Natural killer cell (primary cell): ENCODE measurements around the gene UGT1A8. TPM values are rescaled to one million over a fixed set of nuclear protein-coding genes. Genes with fewer than 3 reads are reported as not detected.

Source experiments
- ATAC-seq, 3 donors: fragments of 150-1000 bp in 2 of 3; fragments of 200-7000 bp in 1 of 3; cut with Tn5 transposase; 1 replicate in 1 of 3; 2 replicates in 2 of 3; pipeline ENCODE4 v1.10.0; 2021; ENCODE audit warnings: mild to moderate bottlenecking in 2 of 3, moderate library complexity in 2 of 3
- DNase-seq, 2 donors: peaks; one replicate each; pipeline versions ENCODE4 v3.0.0 to v3.0.0-alpha.2; 2013 to 2021; ENCODE audit warnings: mixed read lengths in 1 of 2
- H3K27ac ChIP-seq: one replicate; pipeline ENCODE4 v1.5.1; 2013; ENCODE audit warnings: mild to moderate bottlenecking, low read length
- H3K27me3 ChIP-seq: one replicate; pipeline ENCODE4 v1.6.1; 2013; ENCODE audit warnings: low read length; ENCODE audit not compliant: control insufficient read depth, insufficient read depth
- H3K36me3 ChIP-seq: one replicate; pipeline ENCODE4 v1.6.1; 2013; ENCODE audit warnings: low read length; ENCODE audit not compliant: control insufficient read depth, insufficient read depth
- H3K4me1 ChIP-seq: one replicate; pipeline ENCODE4 v1.6.1; 2013; ENCODE audit warnings: low read length; ENCODE audit not compliant: control insufficient read depth, insufficient read depth
- H3K4me3 ChIP-seq: one replicate; pipeline ENCODE4 v1.5.1; 2013; ENCODE audit warnings: low read length
- H3K9me3 ChIP-seq: one replicate; pipeline ENCODE4 v1.6.1; 2013; ENCODE audit warnings: low read length; ENCODE audit not compliant: control insufficient read depth, insufficient read depth
- H3K27ac Mint-ChIP-seq, 2 donors: one replicate each; pipeline ENCODE4 v1.8.0; 2022; ENCODE audit warnings: mild to moderate bottlenecking in 2 of 2, mixed read lengths in 2 of 2, moderate library complexity in 1 of 2
- H3K27me3 Mint-ChIP-seq, 2 donors: one replicate each; pipeline ENCODE4 v1.8.0; 2022; ENCODE audit warnings: low read depth in 2 of 2, mixed read lengths in 2 of 2
- H3K36me3 Mint-ChIP-seq: one replicate; pipeline ENCODE4 v1.8.0; 2022; ENCODE audit warnings: mixed read lengths
- H3K4me1 Mint-ChIP-seq, 2 donors: one replicate each; pipeline ENCODE4 v1.8.0; 2022; ENCODE audit warnings: mixed read lengths in 2 of 2
- H3K4me3 Mint-ChIP-seq: one replicate; pipeline ENCODE4 v1.8.0; 2022; ENCODE audit warnings: mild to moderate bottlenecking, moderate library complexity, mixed read lengths
- H3K9me3 Mint-ChIP-seq, 2 donors: one replicate each; pipeline ENCODE4 v1.8.0; 2022; ENCODE audit warnings: mixed read lengths in 2 of 2
- WGBS: methylation state at CpG from one replicate; pipeline ENCODE4 v1.1.7; 2013; ENCODE audit warnings: missing lambda C conversion rate; ENCODE audit not compliant: insufficient coverage; 5-methylcytosine and 5-hydroxymethylcytosine counted together
- intact Hi-C: fragments of 100-400 bp; cut with micrococcal nuclease; formaldehyde crosslinking; loops from one replicate; pipeline ENCODE4 v1.14.2; 2022
- total RNA-seq, 4 donors: library from RNA; stranded (reverse); fragments of 120-200 nt in 1 of 4; gene quantifications; one replicate each; pipeline versions ENCODE4 v1.2.3 to v1.2.4, GENCODE V29; 2013 to 2022
- TF ChIP-seq, protein P1 (sequence below): fragments of 200-600 bp; IDR thresholded peaks from one replicate; pipeline ENCODE4 v1.8.0; 2022; ENCODE audit warnings: antibody characterized with exemption

UGT1A8 gene
- total RNA-seq, 3 donors from 2014 or later (not counting 1 experiment from before 2014, with no cell fraction given) = not detected

DNA sequence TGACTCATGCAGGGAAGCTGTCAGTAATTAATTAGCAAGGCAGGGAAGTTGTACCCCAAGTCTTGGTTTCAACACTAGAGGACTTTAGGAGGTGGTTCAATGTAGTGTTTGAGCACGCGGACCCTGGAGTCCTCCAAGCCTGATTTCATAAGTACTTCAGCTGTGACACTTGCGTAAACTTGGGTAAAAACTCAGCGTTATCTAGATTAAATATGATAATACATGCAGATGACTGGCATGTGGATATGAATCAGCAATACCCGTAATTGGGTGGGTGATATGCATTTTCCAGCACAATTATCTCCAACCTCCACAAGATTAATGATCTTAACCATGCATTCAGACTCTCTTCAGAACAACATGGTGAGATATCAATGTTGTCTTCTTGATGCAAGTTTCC lies 69.5 kb downstream of the UGT1A8 start:
- no peak overlapping the region for H3K27ac Mint-ChIP-seq

DNA sequence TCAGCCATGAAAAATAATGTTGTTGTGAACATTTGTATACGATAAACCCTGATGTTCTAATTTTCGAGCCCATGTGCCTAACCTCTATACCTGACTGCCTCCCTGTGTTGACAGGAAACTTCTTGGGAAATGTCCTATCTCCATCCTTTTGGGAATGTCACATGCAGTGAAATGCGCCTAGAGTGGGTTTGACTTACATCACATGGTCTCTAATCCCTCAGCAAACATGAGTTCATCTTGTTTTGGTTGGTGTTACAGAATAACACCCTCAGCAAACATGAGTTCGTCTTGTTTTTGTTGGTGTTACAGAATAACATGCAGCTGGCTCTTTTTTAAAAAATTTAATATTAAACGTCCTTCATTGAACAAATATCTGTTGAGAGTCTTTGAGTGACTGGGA lies 70.9 kb downstream of the UGT1A8 start:
- WGBS = 84% methylated on average over 5 of the region's 5 CpGs
- Histone ChIP-seq H3K36me3 (no peaks in the 10 kb centered on the region), H3K9me3 (no peaks in the 10 kb centered on the region), H3K27me3 (no peaks in the 10 kb centered on the region), H3K4me1 (no peaks in the 10 kb centered on the region), H3K27ac (no peak overlapping the region), H3K4me3 (no peak overlapping the region)
- DNase-seq (no peak), ATAC-seq (no peak)
- no peaks in the 10 kb centered on the region for H3K36me3 Mint-ChIP-seq
- H3K4me1 Mint-ChIP-seq = no peaks in the 10 kb centered on the region
- peaks cover 11 to 26% of the 10 kb centered on the region in 2 donors for H3K27me3 Mint-ChIP-seq
- no peaks in the 10 kb centered on the region for H3K9me3 Mint-ChIP-seq
- no peak overlapping the region for H3K27ac Mint-ChIP-seq
- intact Hi-C loops = no loop called here
- TF ChIP-seq, protein P1, sequence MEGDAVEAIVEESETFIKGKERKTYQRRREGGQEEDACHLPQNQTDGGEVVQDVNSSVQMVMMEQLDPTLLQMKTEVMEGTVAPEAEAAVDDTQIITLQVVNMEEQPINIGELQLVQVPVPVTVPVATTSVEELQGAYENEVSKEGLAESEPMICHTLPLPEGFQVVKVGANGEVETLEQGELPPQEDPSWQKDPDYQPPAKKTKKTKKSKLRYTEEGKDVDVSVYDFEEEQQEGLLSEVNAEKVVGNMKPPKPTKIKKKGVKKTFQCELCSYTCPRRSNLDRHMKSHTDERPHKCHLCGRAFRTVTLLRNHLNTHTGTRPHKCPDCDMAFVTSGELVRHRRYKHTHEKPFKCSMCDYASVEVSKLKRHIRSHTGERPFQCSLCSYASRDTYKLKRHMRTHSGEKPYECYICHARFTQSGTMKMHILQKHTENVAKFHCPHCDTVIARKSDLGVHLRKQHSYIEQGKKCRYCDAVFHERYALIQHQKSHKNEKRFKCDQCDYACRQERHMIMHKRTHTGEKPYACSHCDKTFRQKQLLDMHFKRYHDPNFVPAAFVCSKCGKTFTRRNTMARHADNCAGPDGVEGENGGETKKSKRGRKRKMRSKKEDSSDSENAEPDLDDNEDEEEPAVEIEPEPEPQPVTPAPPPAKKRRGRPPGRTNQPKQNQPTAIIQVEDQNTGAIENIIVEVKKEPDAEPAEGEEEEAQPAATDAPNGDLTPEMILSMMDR = no peak
- H3K4me3 Mint-ChIP-seq = no peak overlapping the region

More for the DNA sequence above, 69.5 kb downstream of the UGT1A8 start:
- no peak overlapping the region for H3K4me3 Mint-ChIP-seq
- Histone ChIP-seq H3K4me3 (no peak overlapping the region), H3K27ac (no peak overlapping the region), H3K36me3 (no peaks in the 10 kb centered on the region), H3K4me1 (no peaks in the 10 kb centered on the region), H3K27me3 (no peaks in the 10 kb centered on the region), H3K9me3 (no peaks in the 10 kb centered on the region)
- DNase-seq (no peak), ATAC-seq (peak in 1 of 3 donors; percentile 72)
- H3K4me1 Mint-ChIP-seq = no peaks in the 10 kb centered on the region
- H3K27me3 Mint-ChIP-seq = peaks cover 11 to 34% of the 10 kb centered on the region in 2 donors
- TF ChIP-seq, protein P1 = no peak
- 96% methylated on average over 4 of the region's 5 CpGs for WGBS
- intact Hi-C loops = no loop called here
- H3K9me3 Mint-ChIP-seq = no peaks in the 10 kb centered on the region
- no peaks in the 10 kb centered on the region for H3K36me3 Mint-ChIP-seq

DNA sequence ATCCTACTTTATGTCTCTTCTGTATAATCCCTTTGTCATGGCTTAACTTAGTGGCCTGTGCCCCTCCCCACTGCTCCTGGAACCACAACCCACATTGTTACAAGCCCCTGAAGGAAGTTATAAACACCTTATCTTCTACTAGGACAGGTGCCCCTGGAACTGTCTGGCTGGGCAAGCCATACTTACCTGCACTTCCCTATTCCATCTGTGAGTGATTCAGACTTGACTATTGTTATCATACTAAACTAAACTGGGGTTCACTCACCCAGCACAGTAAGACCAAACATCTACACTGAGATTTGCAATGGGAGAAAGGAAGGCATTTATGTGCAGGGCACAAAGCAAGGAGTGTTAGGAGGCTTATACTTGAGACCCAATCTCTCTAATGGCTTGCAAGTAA lies 71.6 kb downstream of the UGT1A8 start:
- Histone ChIP-seq H3K4me1 (no peaks in the 10 kb centered on the region), H3K27me3 (no peaks in the 10 kb centered on the region), H3K9me3 (no peaks in the 10 kb centered on the region), H3K4me3 (no peak overlapping the region), H3K27ac (no peak overlapping the region), H3K36me3 (no peaks in the 10 kb centered on the region)
- TF ChIP-seq, protein P1 = no peak
- H3K4me3 Mint-ChIP-seq = no peak overlapping the region
- ATAC-seq = no peak
- no peak for DNase-seq
- no peaks in the 10 kb centered on the region for H3K4me1 Mint-ChIP-seq
- H3K27me3 Mint-ChIP-seq = peaks cover 11 to 26% of the 10 kb centered on the region in 2 donors
- H3K9me3 Mint-ChIP-seq = no peaks in the 10 kb centered on the region
- H3K27ac Mint-ChIP-seq = no peak overlapping the region
- intact Hi-C loops = no loop called here
- H3K36me3 Mint-ChIP-seq = no peaks in the 10 kb centered on the region

DNA sequence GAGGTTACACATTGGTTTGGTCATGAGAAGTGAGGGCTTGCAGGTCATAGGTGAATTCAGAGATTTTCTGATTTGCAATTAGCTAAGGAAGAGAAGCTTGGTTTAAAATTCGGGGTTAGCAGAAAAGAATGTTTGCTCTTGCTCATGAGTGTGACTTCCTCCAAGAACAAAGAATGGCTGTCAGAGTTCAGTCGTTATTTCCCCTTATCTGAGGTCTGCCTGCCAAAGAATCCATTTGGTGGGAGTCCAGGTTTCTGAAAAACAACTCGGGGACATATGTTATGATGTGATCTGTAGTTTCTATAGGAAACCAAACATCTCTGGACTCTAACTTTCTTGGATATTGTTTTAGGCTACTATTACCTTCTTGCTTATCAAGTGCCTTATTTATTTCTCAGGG lies 72.1 kb downstream of the UGT1A8 start:
- H3K4me3 ChIP-seq = no peak overlapping the region
- Mint-ChIP-seq H3K36me3 (no peaks in the 10 kb centered on the region), H3K4me3 (no peak overlapping the region), H3K27ac (no peak overlapping the region), H3K4me1 (no peaks in the 10 kb centered on the region), H3K27me3 (peaks cover 11 to 26% of the 10 kb centered on the region in 2 donors), H3K9me3 (no peaks in the 10 kb centered on the region)
- H3K4me1 ChIP-seq = no peaks in the 10 kb centered on the region
- H3K9me3 ChIP-seq = no peaks in the 10 kb centered on the region
- DNase-seq = no peak
- no peaks in the 10 kb centered on the region for H3K27me3 ChIP-seq
- no peak overlapping the region for H3K27ac ChIP-seq
- 15% methylated on average over 2 of the region's 3 CpGs for whole genome bisulfite sequencing
- no peak for ATAC-seq
- intact Hi-C loops = no loop called here
- no peaks in the 10 kb centered on the region for H3K36me3 ChIP-seq
- TF ChIP-seq, protein P1 = no peak
